ENCODE data around the gene ATF4. TPM values are rescaled to one million over a fixed set of nuclear protein-coding genes. Genes with fewer than 3 reads are reported as not detected.

ATF4 gene
- total and polyA plus RNA-seq, 2 donors from 2014 or later, result 261 to 293 TPM

- Histone ChIP-seq H3K4me1 (ENCODE audit: control insufficient read depth in 2 of 3, insufficient read depth in 2 of 3, low read depth in 1 of 3, low read length in 3 of 3) (peaks cover 0 to 14% (median 11%) of the 10 kb centered on the region in 3 donors), H3K27ac (ENCODE audit: low read depth in 2 of 2, low read length in 2 of 2) (no peak overlapping the region), H3K9ac (ENCODE audit: low read length in 3 of 3) (no peak overlapping the region), H3K9me3 (ENCODE audit: control insufficient read depth in 2 of 3, insufficient read depth in 1 of 3, low read length in 3 of 3) (no peaks in the 10 kb centered on the region), H3K27me3 (ENCODE audit: control insufficient read depth, insufficient read depth, low read length) (no peaks in the 10 kb centered on the region), H3K4me3 (ENCODE audit: low read length in 3 of 3) (no peak overlapping the region), H3K36me3 (ENCODE audit: control insufficient read depth in 2 of 3, insufficient read depth in 3 of 3, low read length in 3 of 3) (no peaks in the 10 kb centered on the region)
- TF ChIP-seq, protein P1, sequence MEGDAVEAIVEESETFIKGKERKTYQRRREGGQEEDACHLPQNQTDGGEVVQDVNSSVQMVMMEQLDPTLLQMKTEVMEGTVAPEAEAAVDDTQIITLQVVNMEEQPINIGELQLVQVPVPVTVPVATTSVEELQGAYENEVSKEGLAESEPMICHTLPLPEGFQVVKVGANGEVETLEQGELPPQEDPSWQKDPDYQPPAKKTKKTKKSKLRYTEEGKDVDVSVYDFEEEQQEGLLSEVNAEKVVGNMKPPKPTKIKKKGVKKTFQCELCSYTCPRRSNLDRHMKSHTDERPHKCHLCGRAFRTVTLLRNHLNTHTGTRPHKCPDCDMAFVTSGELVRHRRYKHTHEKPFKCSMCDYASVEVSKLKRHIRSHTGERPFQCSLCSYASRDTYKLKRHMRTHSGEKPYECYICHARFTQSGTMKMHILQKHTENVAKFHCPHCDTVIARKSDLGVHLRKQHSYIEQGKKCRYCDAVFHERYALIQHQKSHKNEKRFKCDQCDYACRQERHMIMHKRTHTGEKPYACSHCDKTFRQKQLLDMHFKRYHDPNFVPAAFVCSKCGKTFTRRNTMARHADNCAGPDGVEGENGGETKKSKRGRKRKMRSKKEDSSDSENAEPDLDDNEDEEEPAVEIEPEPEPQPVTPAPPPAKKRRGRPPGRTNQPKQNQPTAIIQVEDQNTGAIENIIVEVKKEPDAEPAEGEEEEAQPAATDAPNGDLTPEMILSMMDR (IDR thresholded peaks at IDR 0.05; ENCODE audit: borderline replicate concordance, extremely low read depth, insufficient read depth), result no peak
- no peak for DNase-seq
- intact Hi-C loops (cut with DNase I), result loop anchor here (10.0 kb wide), 1 partner anchor 489 kb away; no protein-coding TSS in a partner anchor
- FAIRE-seq, result no peak
Observed at GRCh38 chr22:39535831-39536449, 15.6 kb downstream of the ATF4 start.

GRCh38 chr22:39536711-39537110 lies 16.3 kb downstream of the ATF4 start:
- Histone ChIP-seq H3K36me3 (ENCODE audit: control insufficient read depth in 2 of 3, insufficient read depth in 3 of 3, low read length in 3 of 3) (no peaks in the 10 kb centered on the region), H3K27me3 (ENCODE audit: control insufficient read depth, insufficient read depth, low read length) (no peaks in the 10 kb centered on the region), H3K4me1 (ENCODE audit: control insufficient read depth in 2 of 3, insufficient read depth in 2 of 3, low read depth in 1 of 3, low read length in 3 of 3) (peaks cover 0 to 7% (median 4%) of the 10 kb centered on the region in 3 donors), H3K27ac (ENCODE audit: low read depth in 2 of 2, low read length in 2 of 2) (no peak overlapping the region), H3K4me3 (ENCODE audit: low read length in 3 of 3) (no peak overlapping the region), H3K9me3 (ENCODE audit: control insufficient read depth in 2 of 3, insufficient read depth in 1 of 3, low read length in 3 of 3) (no peaks in the 10 kb centered on the region), H3K9ac (ENCODE audit: low read length in 3 of 3) (no peak overlapping the region)
- FAIRE-seq (no peak), DNase-seq (no peak)
- TF ChIP-seq, protein P1 (IDR thresholded peaks at IDR 0.05; ENCODE audit: borderline replicate concordance, extremely low read depth, insufficient read depth), result no peak
- intact Hi-C loops (cut with DNase I), result loop anchor here (10.0 kb wide), 1 partner anchor 488 kb away; no protein-coding TSS in a partner anchor

DNA sequence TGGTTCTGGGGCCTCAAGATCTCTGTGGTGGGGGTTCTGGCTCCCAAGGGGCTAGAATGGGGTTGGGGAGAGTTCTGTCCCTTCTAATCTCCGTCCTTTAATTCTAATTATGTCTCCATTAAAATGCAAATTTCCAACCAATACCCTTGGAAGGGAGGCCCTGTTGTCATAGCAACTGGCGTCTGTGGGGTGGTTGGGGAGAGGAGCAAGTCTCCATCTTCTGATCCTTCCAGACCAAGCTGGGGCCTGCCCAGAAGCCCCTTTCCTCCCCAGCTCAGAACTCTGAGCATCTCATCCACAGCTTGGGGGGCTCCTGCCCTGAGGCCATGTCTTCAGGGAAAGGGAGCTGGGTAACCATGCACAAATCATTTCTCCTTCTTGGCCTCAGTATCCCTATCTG lies 17.6 kb downstream of the ATF4 start:
- H3K27me3 ChIP-seq (ENCODE audit: control insufficient read depth, insufficient read depth, low read length), result no peaks in the 10 kb centered on the region
- no peaks in the 10 kb centered on the region for H3K9me3 ChIP-seq (ENCODE audit: control insufficient read depth in 2 of 3, insufficient read depth in 1 of 3, low read length in 3 of 3)
- no peak overlapping the region for H3K4me3 ChIP-seq (ENCODE audit: low read length in 3 of 3)
- peaks cover 0 to 3% (median 0%) of the 10 kb centered on the region in 3 donors for H3K4me1 ChIP-seq (ENCODE audit: control insufficient read depth in 2 of 3, insufficient read depth in 2 of 3, low read depth in 1 of 3, low read length in 3 of 3)
- no peak for DNase-seq
- no peak overlapping the region for H3K9ac ChIP-seq (ENCODE audit: low read length in 3 of 3)
- no peak for FAIRE-seq
- no peaks in the 10 kb centered on the region for H3K36me3 ChIP-seq (ENCODE audit: control insufficient read depth in 2 of 3, insufficient read depth in 3 of 3, low read length in 3 of 3)
- TF ChIP-seq, protein P1 (IDR thresholded peaks at IDR 0.05; ENCODE audit: borderline replicate concordance, extremely low read depth, insufficient read depth), result no peak
- intact Hi-C loops (cut with DNase I), result loop anchor here (10.0 kb wide), 1 partner anchor 487 kb away; no protein-coding TSS in a partner anchor
- no peak overlapping the region for H3K27ac ChIP-seq (ENCODE audit: low read depth in 2 of 2, low read length in 2 of 2)
